SH-SY5Y (cell line): ENCODE results near the gene RPAP2.

Experiments
- GATA2 ChIP-seq: IDR thresholded peaks from 2 replicates; pipeline ENCODE4 v1.6.1; 2011; ENCODE audit warnings: mild to moderate bottlenecking, low read depth, low read length
- GATA3 ChIP-seq: IDR thresholded peaks from 2 replicates; pipeline ENCODE4 v1.6.1; 2011; ENCODE audit warnings: low read depth, mild to moderate bottlenecking, low read length, moderate library complexity

DNA sequence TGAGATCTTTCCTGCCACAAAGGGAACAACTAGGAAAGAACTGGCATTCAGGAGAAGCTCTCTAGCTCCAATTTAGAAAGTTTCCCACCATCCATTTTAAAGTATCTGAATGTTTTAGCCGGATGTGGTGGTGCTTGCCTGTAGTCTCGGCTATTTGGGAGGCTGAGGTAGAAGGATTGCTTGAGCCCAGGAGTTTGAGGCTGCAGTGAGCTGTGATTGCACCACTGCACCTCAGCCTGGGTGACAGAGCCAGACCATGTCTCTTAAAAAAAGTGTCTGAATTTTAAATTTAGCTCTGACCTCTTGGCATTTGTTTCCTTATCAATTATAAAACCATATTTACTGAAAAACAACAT is 67.2 kb downstream of the RPAP2 start:
- TF ChIP-seq GATA3: no peak
- TF ChIP-seq GATA2: no peak
